ENCODE results near the gene CD19. TPM values are rescaled to one million over a fixed set of nuclear protein-coding genes. Genes with fewer than 3 reads are reported as not detected.

The CD19 gene
- 2.2 TPM for total RNA-seq (2013)
- polyA plus RNA-seq, result under 1 TPM; 0.28 to 0.75 (median 0.65) TPM
- 0.14 and 1.5 TPM in 2 replicates for polyA minus RNA-seq
- 0.07 to 0.69 (median 0.25) reads per million in 11 experiments for total RNA-seq

GRCh38 chr16:28931801-28932225, at the start of gene CD19:
Gene CD19 (plus strand): TSS chr16:28931971. CDS start chr16:28932001, 30 bp downstream.
- Histone ChIP-seq H3K4me1 (ENCODE audit: control insufficient read depth in 1 of 2, insufficient read depth in 2 of 2, low read length in 2 of 2) (peaks cover 18 to 19% of the 10 kb centered on the region in 2 donors), H3K79me2 (ENCODE audit: insufficient read depth, low read length) (no peaks in the 10 kb centered on the region), H3K4me2 (replicated peaks; ENCODE audit: extremely low read depth, low read length, poor library complexity, severe bottlenecking) (no peak within 1 kb of the TSS), H2AFZ (ENCODE audit: insufficient read depth, low read depth, low read length, poor library complexity, severe bottlenecking) (peak within 1 kb of the TSS; percentile 65), H3K9me3 (replicated peaks in 1 of 2; ENCODE audit: control insufficient read depth in 1 of 2, insufficient read depth in 1 of 2, low read length in 2 of 2) (no peaks in the 10 kb centered on the region), H3K4me3 (replicated peaks in 1 of 3; ENCODE audit: low read depth in 2 of 3, low read length in 3 of 3) (no peak within 1 kb of the TSS), H3K27ac (ENCODE audit: low read depth in 1 of 2, low read length in 2 of 2) (no peak within 1 kb of the TSS), H3K9ac (ENCODE audit: insufficient read depth, low read length, poor library complexity, severe bottlenecking) (peak within 1 kb of the TSS; percentile 29), H3K36me3 (replicated peaks in 1 of 2; ENCODE audit: control insufficient read depth in 1 of 2, insufficient read depth in 2 of 2, low read length in 2 of 2) (no peaks in the 10 kb centered on the region), H3K27me3 (ENCODE audit: control insufficient read depth in 2 of 2, insufficient read depth in 2 of 2, low read length in 2 of 2) (no peaks in the 10 kb centered on the region), H4K20me1 (ENCODE audit: insufficient read depth, low read length) (no peaks in the 10 kb centered on the region)
- Mint-ChIP-seq H3K27ac (peak within 1 kb of the TSS in 5 of 7 donors; percentile 56 to 82 (median 70)), H3K4me3 (peak within 1 kb of the TSS in 1 of 2 donors; percentile 50), H3K27me3 (ENCODE audit: low read depth in 3 of 3) (peaks cover 0 to 1% (median 1%) of the 10 kb centered on the region in 3 donors), H3K9me3 (peaks cover 0 to 2% (median 0%) of the 10 kb centered on the region in 7 donors), H3K4me1 (peaks cover 22% of the 10 kb centered on the region), H3K36me3 (no peaks in the 10 kb centered on the region)
- 83% methylated on average over 5 of the region's 10 CpGs for WGBS (ENCODE audit: insufficient coverage)
- DNase-seq, result no peak
- TF ChIP-seq CTCF (IDR thresholded peaks at IDR 0.05), result no peak
- intact Hi-C loops (cut with micrococcal nuclease), result no loop called here

- Histone ChIP-seq H3K9ac (ENCODE audit: insufficient read depth, low read length, poor library complexity, severe bottlenecking) (no peak overlapping the region), H3K9me3 (replicated peaks in 1 of 2; ENCODE audit: control insufficient read depth in 1 of 2, insufficient read depth in 1 of 2, low read length in 2 of 2) (no peaks in the 10 kb centered on the region), H3K27me3 (ENCODE audit: control insufficient read depth in 2 of 2, insufficient read depth in 2 of 2, low read length in 2 of 2) (peaks cover 0 to 11% of the 10 kb centered on the region in 2 donors), H3K36me3 (replicated peaks in 1 of 2; ENCODE audit: control insufficient read depth in 1 of 2, insufficient read depth in 2 of 2, low read length in 2 of 2) (no peaks in the 10 kb centered on the region), H2AFZ (ENCODE audit: insufficient read depth, low read depth, low read length, poor library complexity, severe bottlenecking) (no peak overlapping the region), H3K79me2 (ENCODE audit: insufficient read depth, low read length) (no peaks in the 10 kb centered on the region), H3K4me3 (replicated peaks in 1 of 3; ENCODE audit: low read depth in 2 of 3, low read length in 3 of 3) (no peak overlapping the region), H4K20me1 (ENCODE audit: insufficient read depth, low read length) (no peaks in the 10 kb centered on the region), H3K27ac (ENCODE audit: low read depth in 1 of 2, low read length in 2 of 2) (no peak overlapping the region), H3K4me1 (ENCODE audit: control insufficient read depth in 1 of 2, insufficient read depth in 2 of 2, low read length in 2 of 2) (peaks cover 14 to 19% of the 10 kb centered on the region in 2 donors), H3K4me2 (replicated peaks; ENCODE audit: extremely low read depth, low read length, poor library complexity, severe bottlenecking) (no peak overlapping the region)
- no peak for TF ChIP-seq CTCF (IDR thresholded peaks at IDR 0.05)
- Mint-ChIP-seq H3K36me3 (no peaks in the 10 kb centered on the region), H3K27ac (no peak overlapping the region), H3K4me1 (peaks cover 17% of the 10 kb centered on the region), H3K27me3 (ENCODE audit: low read depth in 3 of 3) (peaks cover 19 to 26% (median 20%) of the 10 kb centered on the region in 3 donors), H3K4me3 (no peak overlapping the region), H3K9me3 (peaks cover 0 to 3% (median 0%) of the 10 kb centered on the region in 7 donors)
- WGBS (ENCODE audit: insufficient coverage), result 82% methylated on average over 19 of the region's 24 CpGs
- intact Hi-C loops (cut with micrococcal nuclease), result loop anchor here in 1 of 2 donors (5.0 kb wide), 1 partner anchor 35 kb away; no protein-coding TSS in a partner anchor
- peak in 1 of 3 donors; percentile 1 for DNase-seq
Measured at GRCh38 chr16:28882551-28883160, 49.1 kb upstream of the CD19 start.
